H1 (cell line): ENCODE measurements around the gene C7orf57. TPM values are rescaled to one million over a fixed set of nuclear protein-coding genes. Genes with fewer than 3 reads are reported as not detected.
A peak's percentile ranks its signal among the peaks of the same experiment; 100 is the strongest.

Experiments
- CTCF ChIA-PET: fragments of 300-600 bp; sonication (Branson Sonifier 250); formaldehyde crosslinking; loops from one replicate; lab custom pipeline; 2021; ENCODE audit not compliant: partially characterized antibody; lab: Charles Lee
- POLR2A ChIA-PET: fragments of 300-600 bp; sonication (Branson Sonifier 250); formaldehyde crosslinking; loops from one replicate; lab custom pipeline; 2021; ENCODE audit warnings: inconsistent platforms; ENCODE audit not compliant: partially characterized antibody; lab: Charles Lee
- DNase-seq, 2 experiments: peaks; one replicate each; pipeline versions ENCODE4 v3.0.0 to v3.0.0-alpha.2; 2010 to 2022; ENCODE audit warnings: low spot score in 2 of 2, low read depth in 1 of 2, mixed read lengths in 1 of 2
- FAIRE-seq: peaks from 2 replicates; lab custom pipeline; 2011; peaks lifted over from hg19 to GRCh38; lab: Jason Lieb, UNC
- H2AFZ ChIP-seq: 2 replicates; pipeline ENCODE4 v1.8.1; 2012; ENCODE audit warnings: low read length, inconsistent platforms
- H2AK5ac ChIP-seq: 2 replicates; pipeline ENCODE4 v1.6.1; 2013; ENCODE audit warnings: low read depth, low read length
- H2BK120ac ChIP-seq: replicated peaks from 2 replicates; pipeline ENCODE3; 2013; ENCODE audit warnings: low read depth, low read length, inconsistent platforms
- H2BK12ac ChIP-seq: 2 replicates; pipeline ENCODE4 v1.6.1; 2013; ENCODE audit warnings: low read depth, low read length
- H2BK15ac ChIP-seq: 2 replicates; pipeline ENCODE4 v1.6.1; 2013; ENCODE audit warnings: low read length
- H2BK20ac ChIP-seq: 2 replicates; pipeline ENCODE4 v1.6.1; 2013; ENCODE audit warnings: low read length
- H2BK5ac ChIP-seq: 2 replicates; pipeline ENCODE4 v1.6.1; 2013; ENCODE audit warnings: low read depth, low read length
- H3K14ac ChIP-seq: 2 replicates; pipeline ENCODE4 v1.6.1; 2013; ENCODE audit warnings: inconsistent platforms; ENCODE audit not compliant: insufficient read length
- H3K18ac ChIP-seq: 2 replicates; pipeline ENCODE4 v1.6.1; 2013; ENCODE audit warnings: low read length; ENCODE audit errors: extremely low read depth
- H3K23ac ChIP-seq: 2 replicates; pipeline ENCODE4 v1.6.1; 2013; ENCODE audit warnings: inconsistent platforms; ENCODE audit not compliant: insufficient read length
- H3K23me2 ChIP-seq: 2 replicates; pipeline ENCODE4 v1.6.1; 2013; ENCODE audit warnings: low read depth, low read length
- H3K27ac ChIP-seq: 2 replicates; pipeline ENCODE4 v1.6.1; 2011; ENCODE audit warnings: low read depth, low read length, inconsistent platforms
- H3K27me3 ChIP-seq, 4 experiments: replicated peaks in 1 of 4; 1 replicate in 1 of 4; 2 replicates in 3 of 4; pipeline versions ENCODE4 v1.6.1 to v1.8.1; 2011 to 2013; ENCODE audit warnings: low read length in 3 of 4, mild to moderate bottlenecking in 3 of 4, inconsistent platforms in 2 of 4, mixed read lengths in 2 of 4, moderate library complexity in 1 of 4; ENCODE audit not compliant: control insufficient read depth in 3 of 4, insufficient read depth in 3 of 4; ENCODE audit errors: extremely low read depth in 1 of 4
- H3K36me3 ChIP-seq, 4 experiments: 2 replicates each; pipeline versions ENCODE4 v1.6.1 to v1.8.1; 2011 to 2013; ENCODE audit warnings: mild to moderate bottlenecking in 4 of 4, low read length in 3 of 4, moderate library complexity in 2 of 4, control low read depth in 1 of 4, inconsistent platforms in 1 of 4; ENCODE audit not compliant: insufficient read depth in 4 of 4, control insufficient read depth in 2 of 4
- H3K4ac ChIP-seq: replicated peaks from 2 replicates; pipeline ENCODE3; 2013; ENCODE audit warnings: low read length, low read depth, mixed read lengths, inconsistent platforms; ENCODE audit not compliant: insufficient read length
- H3K4me1 ChIP-seq, 4 experiments: replicated peaks in 1 of 4; 1 replicate in 1 of 4; 2 replicates in 3 of 4; pipeline versions ENCODE4 v1.6.1 to v1.8.1; 2011 to 2013; ENCODE audit warnings: low read length in 3 of 4, inconsistent platforms in 2 of 4, mixed read lengths in 1 of 4; ENCODE audit not compliant: insufficient read depth in 4 of 4, control insufficient read depth in 3 of 4
- H3K4me2 ChIP-seq, 2 experiments: 2 replicates each; pipeline versions ENCODE4 v1.6.1 to v1.8.1; 2011 to 2013; ENCODE audit warnings: low read depth in 2 of 2, low read length in 2 of 2, control low read depth in 1 of 2, inconsistent platforms in 1 of 2, mild to moderate bottlenecking in 1 of 2; ENCODE audit not compliant: insufficient read depth in 1 of 2
- H3K4me3 ChIP-seq, 4 experiments: fragments of 200-600, 300-600 bp in 1 of 4; sonication (generic), shearing (Covaris generic), sonication (Bioruptor Twin) in 1 of 4; 2 replicates each; pipeline versions ENCODE4 v1.5.1 to v1.8.1; 2011 to 2016; ENCODE audit warnings: low read length in 4 of 4, low read depth in 3 of 4, control low read depth in 2 of 4, inconsistent platforms in 2 of 4, mild to moderate bottlenecking in 2 of 4, mixed read lengths in 1 of 4, moderate library complexity in 1 of 4; ENCODE audit not compliant: insufficient read depth in 2 of 4; ENCODE audit errors: extremely low read depth in 1 of 4
- H3K56ac ChIP-seq: replicated peaks from 2 replicates; pipeline ENCODE3; 2013; ENCODE audit warnings: low read depth, mild to moderate bottlenecking, mixed read lengths, low read length, inconsistent platforms; ENCODE audit not compliant: insufficient read length
- H3K79me1 ChIP-seq: 2 replicates; pipeline ENCODE4 v1.6.1; 2013; ENCODE audit warnings: low read depth, low read length, control low read depth
- H3K79me2 ChIP-seq, 2 experiments: 2 replicates each; pipeline versions ENCODE4 v1.6.1 to v1.8.1; 2012 to 2013; ENCODE audit warnings: low read length in 2 of 2, mild to moderate bottlenecking in 2 of 2, inconsistent platforms in 1 of 2; ENCODE audit not compliant: insufficient read depth in 2 of 2, control insufficient read depth in 1 of 2
- H3K9ac ChIP-seq, 4 experiments: replicated peaks in 1 of 4; 1 replicate in 1 of 4; 2 replicates in 3 of 4; pipeline versions ENCODE4 v1.6.1 to v1.8.1; 2011 to 2013; ENCODE audit warnings: low read depth in 3 of 4, low read length in 3 of 4, control low read depth in 2 of 4, mild to moderate bottlenecking in 2 of 4, moderate library complexity in 2 of 4, inconsistent platforms in 1 of 4; ENCODE audit errors: extremely low read depth in 1 of 4
- H3K9me3 ChIP-seq, 2 experiments: 2 replicates each; pipeline versions ENCODE4 v1.6.1 to v1.8.1; 2012 to 2013; ENCODE audit warnings: mild to moderate bottlenecking in 2 of 2, moderate library complexity in 2 of 2, control low read depth in 1 of 2, inconsistent platforms in 1 of 2, low read depth in 1 of 2, low read length in 1 of 2, mixed read lengths in 1 of 2; ENCODE audit not compliant: insufficient read depth in 2 of 2
- H4K20me1 ChIP-seq, 2 experiments: replicated peaks in 1 of 2; 2 replicates each; pipeline versions ENCODE3 to v1.8.1; 2011 to 2013; ENCODE audit warnings: inconsistent platforms in 2 of 2, low read length in 2 of 2, mild to moderate bottlenecking in 1 of 2; ENCODE audit not compliant: insufficient read depth in 2 of 2, control insufficient read depth in 1 of 2
- H4K5ac ChIP-seq: 2 replicates; pipeline ENCODE4 v1.6.1; 2013; ENCODE audit warnings: low read length, low read depth, mixed read lengths, inconsistent platforms; ENCODE audit not compliant: insufficient read length
- H4K8ac ChIP-seq: 2 replicates; pipeline ENCODE4 v1.8.0; 2013; ENCODE audit warnings: mild to moderate bottlenecking, moderate library complexity, low read length, inconsistent platforms; ENCODE audit not compliant: insufficient read depth; ENCODE audit errors: extremely low read depth
- H4K91ac ChIP-seq: replicated peaks from 2 replicates; pipeline ENCODE3; 2013; ENCODE audit warnings: low read length, mixed read lengths, inconsistent platforms; ENCODE audit not compliant: insufficient read length
- WGBS, 2 experiments: shearing (Covaris generic) in 1 of 2; methylation state at CpG; one replicate each; pipeline versions ENCODE4 v1.1.6 to v1.1.7; 2013 to 2015; ENCODE audit warnings: low lambda C conversion rate in 2 of 2, mixed read lengths in 2 of 2, inconsistent platforms in 1 of 2, low coverage in 1 of 2, missing lambda C conversion rate in 1 of 2; ENCODE audit not compliant: insufficient replicate concordance in 2 of 2, insufficient coverage in 1 of 2, insufficient read length in 1 of 2; ENCODE audit errors: extremely low coverage in 1 of 2, missing lambda C conversion rate in 1 of 2; 5-methylcytosine and 5-hydroxymethylcytosine counted together
- polyA plus RNA-seq, 7 experiments: library from polyadenylated mRNA; depleted of rRNA in 3 of 7; stranded (reverse) in 5 of 7; unstranded in 2 of 7; fragments of >200 nt in 5 of 7; fragments of 200-250 nt in 2 of 7; gene quantifications; 1 replicate in 5 of 7; 2 replicates in 1 of 7; 4 replicates in 1 of 7; pipeline versions ENCODE4 v1.2.1 to v1.2.3, GENCODE V29; 2011 to 2013; ENCODE audit warnings: missing spikeins in 2 of 7, mixed read lengths in 2 of 7
- total RNA-seq: library from RNA; stranded (reverse); fragmentation: NEBNext Ultra II Directional; extraction: Animal tissue kit (Norgen Biotek cat#: 25700); gene quantifications from 2 replicates; pipeline ENCODE4 v1.2.1, GENCODE V29; 2021

The C7orf57 gene
- total and polyA plus RNA-seq, 2 of the 8 experiments (the other 6 are each of a cell fraction or from before 2014, with no cell fraction given), result 0.08 to 0.56 TPM

DNA sequence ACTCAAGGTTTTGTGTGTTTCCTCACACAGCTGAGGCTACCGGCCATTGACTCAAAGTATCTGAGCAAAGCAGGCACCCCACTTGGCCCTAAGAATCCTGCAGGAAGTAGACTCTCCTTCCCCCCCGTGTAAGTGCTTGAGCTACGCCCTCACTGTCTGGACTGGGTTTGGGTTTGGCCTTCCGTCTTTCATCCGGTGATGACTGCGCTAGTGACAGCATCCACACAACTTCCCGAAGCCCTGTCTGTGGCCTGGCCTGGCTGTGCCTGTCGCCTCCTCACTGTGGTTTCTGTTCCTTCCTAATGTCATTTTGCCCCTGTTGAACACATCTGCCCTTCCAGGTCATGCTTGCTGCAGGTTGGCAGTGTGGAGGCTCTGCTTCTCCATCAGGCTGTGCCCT, 14.5 kb downstream of the C7orf57 start:
- H3K4me2 ChIP-seq, result no peak overlapping the region
- no peaks in the 10 kb centered on the region for H3K4me1 ChIP-seq
- no peak overlapping the region for H3K4ac ChIP-seq
- no peak overlapping the region for H3K18ac ChIP-seq
- no peaks in the 10 kb centered on the region for H4K20me1 ChIP-seq
- H2BK15ac ChIP-seq, result peak overlapping the region; percentile 46; the same call in 1 of the 2 replicates
- CTCF ChIA-PET, result interaction anchor here (1.4 to 1.7 kb wide), 2 partner anchors 40 to 62 kb away, joined by 4 read pairs; no protein-coding TSS in a partner anchor
- no peak overlapping the region for H2BK120ac ChIP-seq
- no peak overlapping the region for H3K4me3 ChIP-seq
- H2BK20ac ChIP-seq, result no peak overlapping the region
- no peak overlapping the region; the same call in 1 of the 2 replicates for H4K8ac ChIP-seq
- no peak overlapping the region for H2BK5ac ChIP-seq
- H3K56ac ChIP-seq, result no peak overlapping the region
- no peaks in the 10 kb centered on the region for H3K79me2 ChIP-seq
- POLR2A ChIA-PET, result interaction anchor here (1.1 to 1.5 kb wide), 2 partner anchors 39 to 58 kb away, joined by 4 read pairs; partner anchors contain the start of gene UPP1
- H3K23me2 ChIP-seq, result no peaks in the 10 kb centered on the region; the same call in 1 of the 2 replicates
- no peak overlapping the region for H3K14ac ChIP-seq
- H3K36me3 ChIP-seq, result no peaks in the 10 kb centered on the region
- 91% methylated on average over 8 of the region's 8 CpGs; no CpG with 5 or more reads in 1 of the 2 experiments for WGBS, 2 experiments
- H3K79me1 ChIP-seq, result no peaks in the 10 kb centered on the region
- H2AK5ac ChIP-seq, result peak overlapping the region; percentile 65; the same call in 1 of the 2 replicates
- no peak overlapping the region for H3K23ac ChIP-seq
- H4K5ac ChIP-seq, result no peak overlapping the region
- H3K27ac ChIP-seq, result no peak overlapping the region
- peak overlapping the region; percentile 75; the same call in 1 of the 2 replicates for H2BK12ac ChIP-seq
- H3K9ac ChIP-seq, result no peak overlapping the region
- no peak for DNase-seq
- H3K27me3 ChIP-seq, result no peaks in the 10 kb centered on the region
- H3K9me3 ChIP-seq, result no peaks in the 10 kb centered on the region
- H2AFZ ChIP-seq, result no peak overlapping the region
- no peak for FAIRE-seq
- no peak overlapping the region for H4K91ac ChIP-seq
